AG04450 (cell line): ENCODE measurements around the gene SNAPC2. TPM values are rescaled to one million over a fixed set of nuclear protein-coding genes. Genes with fewer than 3 reads are reported as not detected.
A peak's percentile ranks its signal among the peaks of the same experiment; 100 is the strongest.

ENCODE experiments used
- CTCF ChIA-PET: fragments of 300-600, 350-600 bp; formaldehyde crosslinking; extraction: SDS; loops from one replicate; lab custom pipeline; 2022; ENCODE audit warnings: antibody characterized with exemption, inconsistent platforms; lab: Charles Lee
- POLR2A ChIA-PET: fragments of 350-600 bp; formaldehyde crosslinking; extraction: SDS; loops from one replicate; lab custom pipeline; 2021; ENCODE audit warnings: antibody characterized with exemption, inconsistent platforms; lab: Yijun Ruan, JAX
- DNase-seq: peaks from one replicate; pipeline ENCODE4 v3.0.0-alpha.2; 2011; ENCODE audit warnings: low read depth, low spot score
- H3K27ac ChIP-seq: one replicate; pipeline ENCODE4 v1.5.1; 2012; ENCODE audit warnings: low read depth, low read length, control low read depth
- H3K27me3 ChIP-seq: one replicate; pipeline ENCODE4 v1.6.0; 2012; ENCODE audit warnings: low read length; ENCODE audit not compliant: control insufficient read depth, insufficient read depth
- H3K4me3 ChIP-seq: 2 replicates; pipeline ENCODE4 v1.5.1; 2011; ENCODE audit warnings: mild to moderate bottlenecking, low read depth, low read length, control low read depth
- H3K9me3 ChIP-seq: 2 replicates; pipeline ENCODE4 v1.5.1; 2012; ENCODE audit warnings: low read length; ENCODE audit not compliant: control insufficient read depth, insufficient read depth
- polyA plus RNA-seq: library from polyadenylated mRNA; depleted of rRNA; stranded (reverse); fragments of >200 nt; gene quantifications from 2 replicates; pipeline ENCODE4 v1.2.3, GENCODE V29; 2011
- TF ChIP-seq, protein P1 (sequence below): IDR thresholded peaks from 2 replicates; pipeline ENCODE4 v1.5.1; 2011; ENCODE audit warnings: low read depth, low read length, control low read depth, inconsistent platforms

The SNAPC2 gene
- polyA plus RNA-seq, 1 experiment, result 12.1 TPM

- Histone ChIP-seq H3K9me3 (no peaks in the 10 kb centered on the region), H3K27me3 (no peaks in the 10 kb centered on the region), H3K27ac (peak overlapping the region; percentile 75), H3K4me3 (peak overlapping the region; percentile 67)
- POLR2A ChIA-PET, result interaction anchor here (0.6 to 2.9 kb wide), 7 partner anchors 10 to 680 kb away, joined by 4 to 19 read pairs (median 6); partner anchors contain the start of genes MAP2K7 and TIMM44
- DNase-seq, result no peak
- TF ChIP-seq, protein P1, sequence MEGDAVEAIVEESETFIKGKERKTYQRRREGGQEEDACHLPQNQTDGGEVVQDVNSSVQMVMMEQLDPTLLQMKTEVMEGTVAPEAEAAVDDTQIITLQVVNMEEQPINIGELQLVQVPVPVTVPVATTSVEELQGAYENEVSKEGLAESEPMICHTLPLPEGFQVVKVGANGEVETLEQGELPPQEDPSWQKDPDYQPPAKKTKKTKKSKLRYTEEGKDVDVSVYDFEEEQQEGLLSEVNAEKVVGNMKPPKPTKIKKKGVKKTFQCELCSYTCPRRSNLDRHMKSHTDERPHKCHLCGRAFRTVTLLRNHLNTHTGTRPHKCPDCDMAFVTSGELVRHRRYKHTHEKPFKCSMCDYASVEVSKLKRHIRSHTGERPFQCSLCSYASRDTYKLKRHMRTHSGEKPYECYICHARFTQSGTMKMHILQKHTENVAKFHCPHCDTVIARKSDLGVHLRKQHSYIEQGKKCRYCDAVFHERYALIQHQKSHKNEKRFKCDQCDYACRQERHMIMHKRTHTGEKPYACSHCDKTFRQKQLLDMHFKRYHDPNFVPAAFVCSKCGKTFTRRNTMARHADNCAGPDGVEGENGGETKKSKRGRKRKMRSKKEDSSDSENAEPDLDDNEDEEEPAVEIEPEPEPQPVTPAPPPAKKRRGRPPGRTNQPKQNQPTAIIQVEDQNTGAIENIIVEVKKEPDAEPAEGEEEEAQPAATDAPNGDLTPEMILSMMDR, result no peak
- CTCF ChIA-PET, result interaction anchor here (1.4 to 2.6 kb wide), 6 partner anchors 8 to 353 kb away, joined by 3 to 15 read pairs (median 12); partner anchors contain the start of genes MAP2K7 and TIMM44
Observed at GRCh38 chr19:7921302-7921966, 1.3 kb downstream of the SNAPC2 start.

- TF ChIP-seq, protein P1, result no peak
- no peak for DNase-seq
- ChIA-PET CTCF (interaction anchor here (2.4 kb wide), 1 partner anchor 69 kb away, joined by 11 read pairs; no protein-coding TSS in a partner anchor), POLR2A (interaction anchor here (0.6 kb wide), 1 partner anchor 318 kb away, joined by 6 read pairs; no protein-coding TSS in a partner anchor)
- Histone ChIP-seq H3K4me3 (no peak overlapping the region), H3K27me3 (no peaks in the 10 kb centered on the region), H3K9me3 (no peaks in the 10 kb centered on the region), H3K27ac (no peak overlapping the region)
Observed at GRCh38 chr19:7921967-7922835, 2.1 kb downstream of the SNAPC2 start.

DNA sequence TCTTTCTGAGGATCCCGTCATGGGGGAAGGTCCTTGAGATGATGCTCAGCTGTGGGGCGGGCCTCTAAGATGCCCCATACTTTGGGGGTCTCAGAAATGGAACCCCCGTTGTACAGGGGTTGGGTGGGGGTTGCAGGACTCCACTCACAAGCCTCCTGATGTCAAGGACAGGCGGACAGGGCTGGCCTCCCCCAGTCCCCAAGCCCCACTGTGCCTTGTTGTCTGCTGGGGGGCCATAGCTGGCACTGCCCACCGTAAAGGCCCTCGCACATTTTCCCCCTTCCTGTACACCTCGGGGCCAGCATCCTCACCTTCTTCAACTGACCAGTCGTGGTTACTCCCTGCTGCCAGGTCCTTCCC lies 2.7 kb downstream of the SNAPC2 start:
- no peak for DNase-seq
- Histone ChIP-seq H3K9me3 (no peaks in the 10 kb centered on the region), H3K27ac (no peak overlapping the region), H3K4me3 (no peak overlapping the region), H3K27me3 (no peaks in the 10 kb centered on the region)
- CTCF ChIA-PET, result no interaction called here
- TF ChIP-seq, protein P1, result no peak
- POLR2A ChIA-PET, result interaction anchor here (0.6 kb wide), 1 partner anchor 318 kb away, joined by 6 read pairs; no protein-coding TSS in a partner anchor

DNA sequence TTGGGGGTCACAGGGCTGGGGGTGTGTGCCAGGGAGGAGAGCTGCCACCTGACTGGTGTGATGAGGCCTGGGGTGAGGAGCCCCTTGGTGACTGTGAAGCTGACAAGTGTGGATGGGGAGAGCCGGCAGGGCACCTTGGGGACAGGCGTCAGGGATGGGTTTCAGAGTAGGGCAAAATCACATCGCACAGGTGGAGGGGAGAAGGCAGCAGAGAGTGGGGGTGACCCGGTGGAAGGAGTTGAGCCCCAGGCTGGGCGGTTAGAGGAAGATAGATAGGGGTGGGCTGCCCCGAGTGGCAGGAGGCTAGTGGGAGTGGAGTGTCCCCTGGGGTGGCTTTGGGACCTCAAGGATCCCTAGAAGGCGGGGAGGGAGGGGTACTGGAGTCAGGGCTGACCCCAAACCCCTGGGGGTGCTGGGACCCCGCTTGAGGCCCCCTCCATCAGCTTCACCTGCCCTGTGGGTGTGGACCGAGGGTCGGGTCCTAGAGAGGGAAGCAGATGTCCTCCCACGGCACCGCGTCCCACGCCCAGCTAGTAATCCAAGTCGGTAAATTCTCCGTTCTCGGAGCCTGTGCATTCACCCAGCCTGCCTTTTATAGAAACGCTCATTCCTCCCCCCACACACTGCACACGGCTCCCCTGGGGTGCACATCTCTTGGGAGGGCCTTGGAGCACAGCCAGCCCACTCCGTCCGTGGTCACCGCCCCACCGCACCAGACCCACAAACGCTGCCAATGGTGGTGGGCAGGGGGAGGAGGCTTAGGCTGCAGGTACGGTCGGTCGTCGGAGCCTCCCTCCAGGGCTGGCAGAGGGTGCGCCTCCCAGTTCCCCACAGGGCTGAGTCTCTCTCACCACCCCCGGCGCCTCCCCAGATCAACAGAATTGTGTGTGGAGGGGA lies 3.4 kb downstream of the SNAPC2 start:
- DNase-seq, result no peak
- Histone ChIP-seq H3K4me3 (no peak overlapping the region), H3K9me3 (no peaks in the 10 kb centered on the region), H3K27me3 (no peaks in the 10 kb centered on the region), H3K27ac (no peak overlapping the region)
- ChIA-PET CTCF (interaction anchor here (0.7 kb wide), 1 partner anchor 428 kb away, joined by 10 read pairs; no protein-coding TSS in a partner anchor), POLR2A (interaction anchor here (0.6 to 1.0 kb wide), 3 partner anchors 20 to 317 kb away, joined by 3 to 9 read pairs (median 6); partner anchors contain the start of gene MAP2K7)
- TF ChIP-seq, protein P1, result no peak
